Ishikawa (cell line): ENCODE measurements around the gene PLXNB3.
A peak's percentile ranks its signal among the peaks of the same experiment; 100 is the strongest.

Experiments used
- CEBPB ChIP-seq: IDR thresholded peaks from 2 replicates; pipeline ENCODE4 v1.6.1; 2012
- EGR1 ChIP-seq: IDR thresholded peaks from 2 replicates; pipeline ENCODE4 v1.6.1; 2012
- EP300 ChIP-seq: IDR thresholded peaks from 2 replicates; pipeline ENCODE4 v1.6.1; 2012; ENCODE audit warnings: borderline replicate concordance
- FOXM1 ChIP-seq: IDR thresholded peaks from 2 replicates; pipeline ENCODE4 v1.6.1; 2012; ENCODE audit warnings: low read depth, borderline replicate concordance
- MAX ChIP-seq: IDR thresholded peaks from 2 replicates; pipeline ENCODE4 v1.6.1; 2012
- NFIC ChIP-seq: IDR thresholded peaks from 2 replicates; pipeline ENCODE4 v1.6.1; 2012
- RAD21 ChIP-seq: IDR thresholded peaks from 2 replicates; pipeline ENCODE4 v1.6.1; 2012; ENCODE audit warnings: low read depth
- REST ChIP-seq: IDR thresholded peaks from 2 replicates; pipeline ENCODE4 v1.6.1; 2012; ENCODE audit warnings: low read depth, mild to moderate bottlenecking
- TAF1 ChIP-seq: IDR thresholded peaks from 2 replicates; pipeline ENCODE4 v1.6.1; 2012; ENCODE audit warnings: low read depth, mild to moderate bottlenecking
- TCF12 ChIP-seq: IDR thresholded peaks from 2 replicates; pipeline ENCODE4 v1.6.1; 2012; ENCODE audit warnings: low read depth
- TEAD4 ChIP-seq: IDR thresholded peaks from 2 replicates; pipeline ENCODE4 v1.6.1; 2012
- USF1 ChIP-seq: IDR thresholded peaks from 2 replicates; pipeline ENCODE4 v1.6.1; 2012
- YY1 ChIP-seq: IDR thresholded peaks from 2 replicates; pipeline ENCODE4 v1.6.1; 2012; ENCODE audit warnings: low read depth
- ZBTB7A ChIP-seq: IDR thresholded peaks from 2 replicates; pipeline ENCODE4 v1.6.1; 2012; ENCODE audit warnings: low read depth

The PLXNB3 gene

DNA sequence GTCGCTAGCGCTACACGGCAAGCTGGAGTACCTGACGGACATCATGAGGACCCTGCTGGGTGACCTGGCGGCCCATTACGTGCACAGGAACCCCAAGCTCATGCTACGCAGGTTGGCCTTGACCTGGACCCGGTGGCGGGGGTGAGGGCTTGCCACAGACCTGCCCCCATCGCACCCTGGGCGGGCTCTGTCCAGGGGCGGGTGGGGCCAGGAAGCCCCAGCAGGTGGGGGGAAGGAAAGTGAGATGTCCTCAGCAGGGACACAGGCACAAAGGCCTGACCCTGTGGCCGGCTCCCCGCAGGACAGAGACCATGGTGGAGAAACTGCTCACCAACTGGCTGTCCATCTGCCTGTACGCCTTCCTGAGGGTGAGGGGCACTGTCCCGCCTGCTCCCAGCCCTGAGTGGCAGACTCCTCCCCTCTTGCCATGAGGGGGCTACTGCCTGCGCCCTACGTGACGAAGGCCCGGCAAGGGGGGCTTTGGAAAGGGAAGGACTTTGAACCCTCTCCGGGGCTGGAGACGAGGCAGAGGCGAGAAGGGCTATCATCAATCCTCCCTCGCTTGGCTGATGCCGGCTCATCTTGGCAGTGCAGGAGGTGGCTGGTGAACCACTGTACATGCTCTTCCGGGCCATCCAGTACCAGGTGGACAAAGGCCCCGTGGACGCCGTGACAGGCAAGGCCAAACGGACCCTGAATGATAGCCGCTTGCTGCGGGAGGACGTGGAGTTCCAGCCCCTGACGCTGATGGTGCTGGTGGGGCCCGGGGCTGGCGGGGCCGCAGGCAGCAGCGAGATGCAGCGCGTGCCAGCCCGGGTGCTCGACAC, 11.5 kb downstream of the PLXNB3 start:
- TF ChIP-seq EGR1 (no peak), ZBTB7A (no peak), TCF12 (no peak), RAD21 (no peak), CEBPB (no peak), YY1 (no peak), REST (no peak), USF1 (no peak)

- TF ChIP-seq TAF1: no peak
- no peak for TF ChIP-seq EP300
- TF ChIP-seq USF1: peak; percentile 44; the same call in 1 of the 2 replicates
- no peak for TF ChIP-seq YY1
- no peak for TF ChIP-seq EGR1
- TF ChIP-seq TEAD4: no peak
- TF ChIP-seq TCF12: no peak
- TF ChIP-seq MAX: no peak
- TF ChIP-seq REST: no peak
Measured at GRCh38 chrX:153776120-153776599, 12.1 kb downstream of the PLXNB3 start.

GRCh38 chrX:153776611-153777045, 12.6 kb downstream of the PLXNB3 start:
- no peak for TF ChIP-seq EGR1
- TF ChIP-seq USF1: no peak
- TF ChIP-seq TCF12: no peak
- no peak for TF ChIP-seq NFIC
- no peak for TF ChIP-seq RAD21
- TF ChIP-seq FOXM1: no peak
- no peak for TF ChIP-seq REST
- no peak for TF ChIP-seq TEAD4

DNA sequence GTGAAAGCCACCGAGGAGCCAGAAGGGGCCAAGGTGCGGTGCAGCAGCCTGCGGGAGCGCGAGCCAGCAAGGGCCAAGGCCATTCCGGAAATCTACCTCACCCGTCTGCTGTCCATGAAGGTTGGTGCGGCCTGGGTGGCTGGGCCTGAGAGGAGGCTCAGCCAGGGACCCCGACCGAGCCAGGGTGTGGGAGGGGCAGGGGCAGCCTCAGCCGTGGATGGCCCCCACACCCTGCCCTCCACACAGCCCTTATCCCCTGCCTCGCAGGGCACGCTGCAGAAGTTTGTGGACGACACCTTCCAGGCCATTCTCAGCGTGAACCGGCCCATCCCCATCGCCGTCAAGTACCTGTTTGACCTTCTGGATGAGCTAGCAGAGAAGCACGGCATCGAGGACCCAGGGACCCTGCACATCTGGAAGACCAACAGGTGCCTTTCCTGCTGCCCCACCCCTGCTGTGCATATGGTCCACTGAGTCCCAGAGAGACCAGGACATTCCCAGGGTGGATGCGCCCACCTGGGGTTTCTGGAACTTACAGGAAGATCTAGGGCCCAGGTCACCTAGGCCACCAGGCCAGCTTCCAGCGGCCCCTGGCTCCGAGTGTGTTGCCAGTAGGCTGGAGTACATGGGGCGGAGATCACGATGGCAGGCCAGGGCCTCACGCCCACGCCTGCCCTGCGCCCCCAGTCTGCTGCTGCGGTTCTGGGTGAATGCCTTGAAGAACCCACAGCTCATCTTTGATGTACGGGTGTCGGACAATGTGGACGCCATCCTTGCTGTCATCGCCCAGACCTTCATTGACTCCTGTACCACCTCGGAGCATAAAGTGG, 13.4 kb downstream of the PLXNB3 start:
- TF ChIP-seq USF1 (no peak), MAX (no peak), CEBPB (no peak), TEAD4 (no peak), NFIC (no peak), YY1 (no peak)
